AG04449 (cell line): Measurements from ENCODE around the gene IL20.

Experiments used
- CTCF ChIA-PET: fragments of 350-600 bp; formaldehyde crosslinking; extraction: SDS; loops from one replicate; lab custom pipeline; 2021; ENCODE audit warnings: antibody characterized with exemption; lab: Yijun Ruan, JAX
- POLR2A ChIA-PET: fragments of 400-600, 350-600 bp; formaldehyde crosslinking; extraction: SDS; loops from one replicate; lab custom pipeline; 2020; ENCODE audit warnings: antibody characterized with exemption, inconsistent platforms; lab: Yijun Ruan, JAX
- DNase-seq: peaks from one replicate; pipeline ENCODE4 v3.0.0-alpha.2; 2010; ENCODE audit warnings: low read depth, low spot score
- H3K4me3 ChIP-seq: 2 replicates; pipeline ENCODE4 v1.5.1; 2011; ENCODE audit warnings: low read depth, mild to moderate bottlenecking, control low read depth, low read length
- CTCF ChIP-seq: IDR thresholded peaks from one replicate; pipeline ENCODE4 v1.5.1; 2011; ENCODE audit warnings: mild to moderate bottlenecking, moderate library complexity, low read length, control low read depth, inconsistent platforms; ENCODE audit not compliant: insufficient read depth; ENCODE audit errors: missing control alignments

The IL20 gene

GRCh38 chr1:206908038-206908437 is 42.6 kb downstream of the IL20 start:
- TF ChIP-seq CTCF, result no peak
- no peak overlapping the region for H3K4me3 ChIP-seq
- ChIA-PET CTCF (interaction anchor here (0.9 to 7.8 kb wide), 21 partner anchors 9 to 296 kb away, joined by 3 to 99 read pairs (median 8); partner anchors contain the start of genes DYRK3, EIF2D, IL19 and IL20), POLR2A (no interaction called here)
- DNase-seq, result no peak

- TF ChIP-seq CTCF, result no peak
- ChIA-PET POLR2A (no interaction called here), CTCF (interaction anchor here (0.6 to 7.8 kb wide), 44 partner anchors 10 to 430 kb away, joined by 3 to 99 read pairs (median 5); partner anchors contain the start of genes DYRK3, EIF2D, IL20 and IL24)
- H3K4me3 ChIP-seq, result peak overlapping the region; percentile 55
- DNase-seq, result no peak
Observed at GRCh38 chr1:206909161-206909882, 43.9 kb downstream of the IL20 start.

GRCh38 chr1:206909883-206910318 is 44.5 kb downstream of the IL20 start:
- CTCF ChIA-PET, result interaction anchor here (0.6 to 7.8 kb wide), 35 partner anchors 9 to 420 kb away, joined by 3 to 99 read pairs (median 5); partner anchors contain the start of genes DYRK3, IL20 and IL24
- DNase-seq, result no peak
- TF ChIP-seq CTCF, result no peak
- H3K4me3 ChIP-seq, result peak overlapping the region; percentile 55
- POLR2A ChIA-PET, result no interaction called here

- ChIA-PET POLR2A (no interaction called here), CTCF (interaction anchor here (0.6 to 12.9 kb wide), 65 partner anchors 10 to 589 kb away, joined by 3 to 490 read pairs (median 9); partner anchors contain the start of genes DYRK3, FCAMR, FCMR and IL19)
- no peak overlapping the region for H3K4me3 ChIP-seq
- peak; percentile 46 for TF ChIP-seq CTCF
- DNase-seq, result no peak
Observed at GRCh38 chr1:206911064-206911663, 45.7 kb downstream of the IL20 start.

- peak; percentile 73 for TF ChIP-seq CTCF
- no peak overlapping the region for H3K4me3 ChIP-seq
- ChIA-PET POLR2A (no interaction called here), CTCF (interaction anchor here (0.6 to 12.9 kb wide), 91 partner anchors 9 to 587 kb away, joined by 3 to 490 read pairs (median 6); partner anchors contain the start of genes DYRK3, FCMR, IKBKE and IL19)
- DNase-seq, result no peak
Observed at GRCh38 chr1:206912445-206913095, 47.1 kb downstream of the IL20 start.
